Effector CD8-positive, alpha-beta T cell (primary cell): Measurements from ENCODE around the gene PPP1R3G.
"Not testable (repeated sequence)": the region's sequence is repeated elsewhere in the genome, so short reads cannot be mapped to it uniquely, and the experiment has no call there.

ENCODE experiments used
- DNase-seq: peaks from one replicate; lab custom pipeline; 2025; lab: John Stamatoyannopoulos, UW

Gene PPP1R3G

GRCh38 chr6:5119090-5119951 is 34.2 kb downstream of the PPP1R3G start:
- no peak for DNase-seq

DNA sequence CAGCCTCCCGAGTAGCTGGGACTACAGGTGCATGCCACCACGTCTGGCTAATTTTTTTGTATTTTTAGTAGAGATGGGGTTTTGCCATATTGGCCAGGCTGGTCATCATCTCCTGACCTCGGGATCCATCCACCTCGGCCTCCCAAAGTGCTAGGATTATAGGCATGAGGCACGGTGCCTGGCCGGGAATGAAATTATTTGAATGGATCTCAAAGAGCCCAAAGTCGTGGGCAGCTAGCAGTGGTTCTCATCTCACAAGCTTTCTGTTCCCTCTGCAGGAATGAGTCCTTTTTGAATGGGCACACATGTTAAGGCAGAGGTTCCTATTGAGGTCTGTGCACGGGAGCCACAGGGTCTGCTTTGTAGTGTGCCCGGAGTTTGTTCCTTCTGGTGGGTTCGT is 34.9 kb downstream of the PPP1R3G start:
- no peak for DNase-seq

GRCh38 chr6:5120543-5120942 is 35.4 kb downstream of the PPP1R3G start:
- not testable (repeated sequence) for DNase-seq

- DNase-seq = no peak
These were observed 36.3 kb downstream of the PPP1R3G start for GRCh38 chr6:5121479-5121878.

DNA sequence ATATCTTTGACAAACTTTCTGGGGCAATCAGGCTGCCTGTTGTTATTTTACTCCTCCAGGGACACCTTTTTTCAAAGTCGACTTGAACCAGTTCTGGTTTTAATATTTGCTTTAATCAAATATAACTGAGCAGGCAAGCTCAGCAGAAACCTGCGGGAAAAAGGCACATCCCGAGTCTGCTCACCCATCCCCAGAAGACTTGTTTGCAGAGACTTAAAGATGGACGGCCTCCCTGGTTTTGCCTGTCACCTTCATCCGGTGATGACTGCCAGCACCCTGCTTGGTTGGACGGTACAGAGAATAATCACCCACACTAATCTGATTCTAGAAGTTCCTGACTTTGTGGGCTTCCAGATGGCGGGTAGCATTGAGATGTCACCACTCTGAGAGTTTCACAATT is 36.8 kb downstream of the PPP1R3G start:
- no peak for DNase-seq

DNA sequence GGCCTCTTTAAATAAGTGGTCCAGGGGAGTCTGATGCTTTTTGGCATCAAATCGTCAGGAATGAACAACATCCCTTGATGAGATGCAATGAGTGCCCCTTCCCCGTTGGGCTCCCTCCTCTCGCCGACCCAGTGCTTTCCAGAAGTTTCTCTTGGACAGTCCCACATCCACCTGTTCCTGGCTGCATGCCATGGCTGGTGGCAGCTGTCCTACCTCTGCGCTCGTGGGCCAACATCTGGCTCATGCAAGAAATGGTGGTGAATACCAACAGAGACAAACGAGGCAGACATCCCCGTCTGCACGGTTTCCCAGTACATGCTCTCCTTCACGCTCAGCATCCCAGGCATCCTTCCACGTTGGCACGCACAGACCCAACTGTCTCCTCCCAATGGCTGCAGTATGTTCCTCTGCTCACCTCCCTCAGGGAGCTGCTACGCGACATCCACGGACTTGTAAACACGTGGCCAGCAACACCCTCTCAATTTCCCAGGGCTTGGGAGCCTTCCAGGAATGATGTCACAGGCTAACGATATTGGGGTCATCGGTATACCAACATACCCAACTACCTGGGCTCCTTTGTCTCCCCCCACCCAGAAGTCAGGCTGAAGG is 37.5 kb downstream of the PPP1R3G start:
- no peak for DNase-seq

- DNase-seq = no peak
These were observed 38.4 kb downstream of the PPP1R3G start for GRCh38 chr6:5123296-5124143.

GRCh38 chr6:5124526-5124925 is 39.4 kb downstream of the PPP1R3G start:
- no peak for DNase-seq

GRCh38 chr6:5125152-5126006 is 40.2 kb downstream of the PPP1R3G start:
- DNase-seq = no peak

DNA sequence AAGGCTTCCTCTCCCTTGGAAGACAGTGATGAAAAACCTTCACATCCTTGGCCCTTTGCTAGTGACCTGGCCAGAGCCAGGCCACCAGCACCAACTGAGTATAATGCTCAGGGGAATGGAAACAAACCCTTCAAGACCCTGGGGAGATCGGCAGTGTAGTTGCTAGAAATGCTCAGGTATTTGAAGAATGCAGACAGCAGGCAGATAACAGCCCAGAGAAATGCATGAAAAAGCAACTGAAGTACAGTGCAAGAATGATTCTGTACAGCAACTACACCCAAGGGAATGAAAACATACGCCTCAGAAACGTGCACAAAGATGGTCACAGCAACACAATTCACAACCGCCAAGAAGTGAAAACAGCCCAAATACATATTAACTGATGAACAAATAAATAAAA is 41.1 kb downstream of the PPP1R3G start:
- DNase-seq = no peak

GRCh38 chr6:5127106-5127687 is 42.1 kb downstream of the PPP1R3G start:
- no peak for DNase-seq

DNA sequence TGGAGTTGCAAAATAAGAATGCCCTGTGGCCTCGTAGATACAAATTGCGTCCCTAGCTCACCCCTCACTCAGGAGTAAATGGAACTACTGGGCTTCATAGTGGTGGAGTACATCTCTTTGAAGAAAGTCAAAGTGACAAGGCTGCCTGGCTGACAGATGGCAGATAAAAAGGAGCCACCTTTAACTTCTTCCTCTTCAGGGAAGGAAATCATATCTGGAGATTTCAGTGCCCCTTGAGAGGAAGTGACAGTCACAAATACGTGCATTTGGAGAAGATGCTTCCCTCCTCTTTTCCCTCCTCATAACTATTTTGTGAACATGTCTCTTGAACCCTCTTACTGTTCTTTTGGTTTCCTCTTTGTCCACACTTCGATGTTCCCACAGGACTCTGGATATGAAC is 43.2 kb downstream of the PPP1R3G start:
- no peak for DNase-seq

- no peak for DNase-seq
These were observed 45.2 kb downstream of the PPP1R3G start for GRCh38 chr6:5130135-5130866.

DNA sequence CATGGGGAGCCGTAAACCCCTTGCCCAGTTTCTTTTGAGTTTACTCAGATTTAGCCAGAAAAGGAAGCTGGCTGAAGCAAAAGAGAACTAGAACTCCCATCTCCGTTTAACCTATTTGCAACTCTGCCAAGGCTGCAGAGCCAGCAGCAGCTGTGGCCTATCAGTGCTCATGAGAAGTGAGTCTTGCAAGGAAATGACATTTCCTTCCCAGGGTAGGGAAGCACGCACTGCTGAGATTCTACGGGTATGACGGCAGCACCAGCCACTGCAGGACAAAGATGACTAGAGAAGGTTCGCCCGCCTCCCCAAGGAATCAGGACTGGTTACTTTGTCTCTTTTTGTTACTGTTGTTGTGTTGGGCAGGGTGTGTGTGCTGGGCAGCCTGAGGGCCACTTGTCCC is 47.6 kb downstream of the PPP1R3G start:
- DNase-seq = no peak

DNA sequence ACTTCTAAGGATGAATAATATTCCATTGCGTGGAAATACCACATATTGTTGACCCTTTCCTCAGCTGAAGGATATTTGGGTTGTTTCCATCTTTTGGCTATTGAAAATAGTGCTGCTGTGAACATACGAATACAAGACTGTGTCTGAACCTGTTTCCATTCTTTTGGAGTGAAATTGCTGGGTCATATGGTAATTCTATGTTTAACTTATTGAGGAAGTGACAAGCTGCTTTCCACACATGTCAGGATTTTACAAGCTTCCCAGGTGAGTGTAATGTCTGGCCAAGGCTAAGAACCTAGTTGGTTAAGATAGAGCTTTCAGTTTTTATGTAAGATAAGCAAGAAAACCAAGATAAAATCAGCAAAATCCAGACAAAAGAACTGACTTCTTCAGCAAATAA is 48.8 kb downstream of the PPP1R3G start:
- DNase-seq = no peak

GRCh38 chr6:5135788-5136376 is 50.7 kb downstream of the PPP1R3G start:
- DNase-seq = peak; percentile 27

DNA sequence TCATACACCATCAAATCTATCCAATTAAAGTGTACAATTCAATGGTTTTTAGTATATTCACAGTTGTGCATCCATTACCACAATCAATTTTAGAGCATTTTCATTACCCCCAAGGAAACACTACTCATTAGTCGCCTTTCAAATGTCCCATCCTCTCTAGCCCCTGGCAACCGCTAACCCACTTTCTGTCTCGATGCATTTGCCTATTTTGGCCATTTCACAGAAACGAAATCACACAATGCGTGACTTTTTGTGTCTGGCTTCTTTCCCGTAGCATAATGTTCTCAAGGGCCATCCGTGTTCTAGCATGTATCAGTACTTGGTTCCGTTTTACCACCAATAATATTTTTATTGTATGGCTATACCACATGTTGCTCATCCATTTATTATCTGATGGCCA is 51.7 kb downstream of the PPP1R3G start:
- no peak for DNase-seq
